Neural progenitor cell (in vitro differentiated cells): ENCODE data around the gene MKI67.

Experiments
- CTCF ChIP-seq: fragments of 200-600 bp; sonication (generic); IDR thresholded peaks from 2 replicates; pipeline ENCODE4 v1.5.1; 2017; ENCODE audit warnings: antibody characterized with exemption, mild to moderate bottlenecking
- EZH2 ChIP-seq: fragments of 200-600 bp; sonication (generic); IDR thresholded peaks from 2 replicates; pipeline ENCODE4 v1.6.1; 2017; ENCODE audit warnings: antibody characterized with exemption, mild to moderate bottlenecking, moderate library complexity

GRCh38 chr10:128156999-128157755, 31.0 kb upstream of the MKI67 start:
- no peak for TF ChIP-seq EZH2
- no peak for TF ChIP-seq CTCF
